Upper lobe of right lung (tissue), 1 donor: ENCODE results near the gene IFNAR1. TPM values are rescaled to one million over a fixed set of nuclear protein-coding genes. Genes with fewer than 3 reads are reported as not detected.
A peak's percentile ranks its signal among the peaks of the same experiment; 100 is the strongest.

Source experiments
- ATAC-seq: fragments of 200-7000 bp; cut with Tn5 transposase; one replicate; pipeline ENCODE4 v1.9.1; 2020; ENCODE audit warnings: mild to moderate bottlenecking, moderate library complexity
- DNase-seq: peaks from one replicate; pipeline ENCODE4 v3.0.0-alpha.2; 2020
- H3K27ac ChIP-seq: fragments of 200-600 bp; one replicate; pipeline ENCODE4 v1.8.0; 2022
- H3K27me3 ChIP-seq: fragments of 200-600 bp; one replicate; pipeline ENCODE4 v1.8.0; 2022; ENCODE audit warnings: mild to moderate bottlenecking
- H3K36me3 ChIP-seq: fragments of 200-600 bp; one replicate; pipeline ENCODE4 v1.8.0; 2022
- H3K4me1 ChIP-seq: fragments of 200-600 bp; one replicate; pipeline ENCODE4 v1.8.0; 2022
- H3K4me3 ChIP-seq: fragments of 200-600 bp; one replicate; pipeline ENCODE4 v1.8.0; 2022; ENCODE audit warnings: mild to moderate bottlenecking
- H3K9me3 ChIP-seq: fragments of 200-600 bp; one replicate; pipeline ENCODE4 v1.8.0; 2022
- intact Hi-C: fragments of 100-400 bp; cut with DNase I; formaldehyde crosslinking; loops from one replicate; pipeline ENCODE4 v1.11.0; 2022
- total RNA-seq: library from RNA; stranded (reverse); fragmentation: NEBNext Ultra II Directional; extraction: Animal tissue kit (Norgen Biotek cat#: 25700); gene quantifications from one replicate; pipeline ENCODE4 v1.2.1, GENCODE V29; 2021
- TF ChIP-seq, protein P1 (sequence below): fragments of 200-600 bp; IDR thresholded peaks from one replicate; pipeline ENCODE4 v1.8.0; 2022; ENCODE audit warnings: antibody characterized with exemption
- donor health status: DM: no; HTN: yes; CAD: no; lungs with severe emphysema.

The IFNAR1 gene
- total RNA-seq, 1 donor from 2014 or later, result 72.1 TPM

DNA sequence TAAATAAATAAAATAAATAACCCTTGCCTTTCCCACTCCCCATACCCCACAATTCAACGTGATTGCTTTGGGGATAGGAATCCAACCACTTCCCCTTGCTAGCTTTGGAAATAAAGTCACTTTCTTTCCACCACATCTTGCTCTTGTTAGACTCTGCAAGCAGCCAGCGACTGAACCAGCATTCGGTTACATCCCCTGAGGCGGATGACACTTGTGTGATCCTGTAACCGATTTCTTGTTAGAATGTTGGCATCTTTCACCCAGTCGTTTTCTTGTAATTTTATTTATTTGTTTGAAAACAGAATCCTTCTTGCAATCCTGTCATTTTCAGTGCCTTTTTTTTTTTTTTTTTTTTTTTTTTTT is 76.8 kb downstream of the IFNAR1 start:
- intact Hi-C loops, result no loop called here
- Histone ChIP-seq H3K27ac (no peak overlapping the region), H3K4me3 (no peak overlapping the region), H3K9me3 (no peaks in the 10 kb centered on the region), H3K27me3 (no peaks in the 10 kb centered on the region), H3K4me1 (peaks cover 23% of the 10 kb centered on the region), H3K36me3 (no peaks in the 10 kb centered on the region)
- DNase-seq, result no peak
- no peak for ATAC-seq
- TF ChIP-seq, protein P1, sequence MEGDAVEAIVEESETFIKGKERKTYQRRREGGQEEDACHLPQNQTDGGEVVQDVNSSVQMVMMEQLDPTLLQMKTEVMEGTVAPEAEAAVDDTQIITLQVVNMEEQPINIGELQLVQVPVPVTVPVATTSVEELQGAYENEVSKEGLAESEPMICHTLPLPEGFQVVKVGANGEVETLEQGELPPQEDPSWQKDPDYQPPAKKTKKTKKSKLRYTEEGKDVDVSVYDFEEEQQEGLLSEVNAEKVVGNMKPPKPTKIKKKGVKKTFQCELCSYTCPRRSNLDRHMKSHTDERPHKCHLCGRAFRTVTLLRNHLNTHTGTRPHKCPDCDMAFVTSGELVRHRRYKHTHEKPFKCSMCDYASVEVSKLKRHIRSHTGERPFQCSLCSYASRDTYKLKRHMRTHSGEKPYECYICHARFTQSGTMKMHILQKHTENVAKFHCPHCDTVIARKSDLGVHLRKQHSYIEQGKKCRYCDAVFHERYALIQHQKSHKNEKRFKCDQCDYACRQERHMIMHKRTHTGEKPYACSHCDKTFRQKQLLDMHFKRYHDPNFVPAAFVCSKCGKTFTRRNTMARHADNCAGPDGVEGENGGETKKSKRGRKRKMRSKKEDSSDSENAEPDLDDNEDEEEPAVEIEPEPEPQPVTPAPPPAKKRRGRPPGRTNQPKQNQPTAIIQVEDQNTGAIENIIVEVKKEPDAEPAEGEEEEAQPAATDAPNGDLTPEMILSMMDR, result no peak

- DNase-seq (peak; percentile 87), ATAC-seq (peak; percentile 72)
- Histone ChIP-seq H3K9me3 (no peaks in the 10 kb centered on the region), H3K27ac (peak overlapping the region; percentile 95), H3K4me1 (peaks cover 21% of the 10 kb centered on the region), H3K4me3 (peak overlapping the region; percentile 90), H3K27me3 (no peaks in the 10 kb centered on the region), H3K36me3 (no peaks in the 10 kb centered on the region)
- intact Hi-C loops, result no loop called here
- TF ChIP-seq, protein P1, result no peak
Measured at GRCh38 chr21:33402001-33402979, 77.5 kb downstream of the IFNAR1 start.

DNA sequence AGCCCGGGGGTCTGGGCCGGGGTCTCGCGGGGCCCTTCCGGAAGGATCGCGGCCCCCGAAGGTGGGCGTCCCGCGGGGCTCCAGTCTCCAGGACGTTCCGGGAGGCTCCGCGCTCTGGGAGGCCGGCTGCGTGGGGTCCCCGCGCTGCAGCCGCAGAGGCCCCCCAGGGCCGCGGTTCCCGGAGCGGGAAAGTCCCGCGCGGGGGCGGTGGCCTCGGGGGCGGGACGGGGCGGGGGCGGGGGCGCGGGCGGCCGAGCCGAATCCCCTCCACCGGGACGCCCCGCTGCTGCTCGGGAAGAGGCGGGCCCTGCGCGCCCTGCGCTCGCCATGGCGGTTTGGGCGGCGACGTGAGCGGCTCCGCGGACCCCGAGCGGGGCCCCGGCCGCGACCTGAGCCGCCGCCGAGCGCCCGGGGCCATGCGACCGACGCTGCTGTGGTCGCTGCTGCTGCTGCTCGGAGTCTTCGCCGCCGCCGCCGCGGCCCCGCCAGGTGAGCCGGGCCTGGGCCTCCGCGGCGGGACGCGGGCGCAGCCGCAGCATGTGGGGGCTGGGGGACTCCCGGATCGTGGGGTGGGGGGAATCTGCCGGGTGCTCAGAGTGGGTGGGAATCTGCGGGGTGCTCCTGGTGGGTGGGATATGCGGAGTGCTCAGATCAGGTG is 78.5 kb downstream of the IFNAR1 start, which contains the start of gene IFNGR2:
Gene IFNGR2, plus strand, starts transcription at position 286 of the 658 bp plus-strand sequence. Its CDS starts 131 bp downstream, at position 417.
- H3K9me3 ChIP-seq, result no peaks in the 10 kb centered on the region
- intact Hi-C loops, result no loop called here
- peak within 1 kb of the TSS; percentile 95 for H3K27ac ChIP-seq
- peak; percentile 63 for ATAC-seq
- peak; percentile 85 for DNase-seq
- peaks cover 21% of the 10 kb centered on the region for H3K4me1 ChIP-seq
- TF ChIP-seq, protein P1, result no peak
- H3K36me3 ChIP-seq, result no peaks in the 10 kb centered on the region
- peak within 1 kb of the TSS; percentile 90 for H3K4me3 ChIP-seq
- no peaks in the 10 kb centered on the region for H3K27me3 ChIP-seq

DNA sequence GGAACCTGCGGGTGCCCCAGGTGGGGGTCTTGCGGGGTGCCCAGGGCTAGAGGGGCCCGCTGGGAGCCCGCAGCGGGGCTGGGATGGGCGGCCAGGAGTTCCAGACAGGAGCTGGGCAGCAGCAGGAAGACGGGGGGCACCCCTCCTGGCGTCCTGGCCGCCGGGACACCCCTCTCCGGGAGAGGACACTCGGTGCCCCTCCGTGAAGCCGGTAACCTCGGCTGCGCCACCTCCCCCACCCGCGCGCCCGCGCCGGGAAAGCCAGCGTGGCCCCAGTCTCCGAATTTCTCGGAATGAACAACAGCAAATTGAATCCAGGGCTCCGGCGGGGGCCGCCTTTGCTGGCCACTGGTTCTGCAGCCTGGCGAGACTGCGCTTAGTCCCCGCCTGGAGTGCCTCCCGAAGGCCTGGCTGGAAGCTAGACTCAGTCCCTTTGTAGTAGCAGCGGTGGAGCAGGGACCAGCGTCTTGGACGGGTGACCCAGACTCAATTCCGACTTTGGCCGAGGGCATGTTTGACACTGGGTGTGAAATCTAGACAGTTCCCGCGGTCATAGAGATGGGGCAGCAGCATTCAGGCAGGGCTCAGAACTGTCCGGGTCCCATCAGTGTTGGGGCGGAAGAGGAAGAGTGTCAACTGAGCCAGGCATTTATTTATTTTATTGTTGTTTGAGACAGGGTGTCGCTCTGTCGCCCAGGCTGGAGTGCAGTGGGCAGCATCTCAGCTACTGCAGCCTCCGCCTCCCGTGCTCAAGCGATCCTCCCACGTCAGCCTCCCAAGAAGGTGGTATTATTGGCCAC is 79.2 kb downstream of the IFNAR1 start:
- H3K4me3 ChIP-seq, result peak overlapping the region; percentile 90
- intact Hi-C loops, result no loop called here
- peak; percentile 85 for DNase-seq
- H3K36me3 ChIP-seq, result no peaks in the 10 kb centered on the region
- H3K27me3 ChIP-seq, result no peaks in the 10 kb centered on the region
- TF ChIP-seq, protein P1, result no peak
- ATAC-seq, result peak; percentile 48
- H3K9me3 ChIP-seq, result no peaks in the 10 kb centered on the region
- peaks cover 21% of the 10 kb centered on the region for H3K4me1 ChIP-seq
- peak overlapping the region; percentile 95 for H3K27ac ChIP-seq

GRCh38 chr21:33406493-33406892 is 81.7 kb downstream of the IFNAR1 start:
- ATAC-seq, result no peak
- Histone ChIP-seq H3K36me3 (no peaks in the 10 kb centered on the region), H3K27ac (no peak overlapping the region), H3K27me3 (no peaks in the 10 kb centered on the region), H3K4me3 (no peak overlapping the region), H3K9me3 (no peaks in the 10 kb centered on the region), H3K4me1 (peaks cover 18% of the 10 kb centered on the region)
- intact Hi-C loops, result no loop called here
- TF ChIP-seq, protein P1, result no peak
- DNase-seq, result no peak
